ENCODE data around the gene TXNDC11.
A peak's percentile ranks its signal among the peaks of the same experiment; 100 is the strongest.

TXNDC11 gene

DNA sequence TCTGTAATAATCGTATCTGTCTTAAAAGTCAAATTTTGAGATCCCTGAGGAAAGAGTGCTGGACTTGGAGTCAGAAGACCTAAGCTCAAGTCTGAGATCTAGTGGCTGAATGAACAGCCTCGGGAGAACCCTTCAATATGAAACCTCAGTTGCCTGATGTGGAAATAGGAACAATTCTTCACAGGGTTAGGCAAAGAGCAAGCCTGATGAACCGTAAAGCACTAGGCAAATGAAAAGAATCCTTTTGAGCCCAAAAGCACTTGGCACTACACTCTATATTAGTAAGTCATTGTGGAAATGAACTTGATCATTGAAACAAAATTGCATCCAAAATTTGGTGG, 20.2 kb downstream of the TXNDC11 start:
- Mint-ChIP-seq H3K4me3 (no peak overlapping the region), H3K27ac (peak overlapping the region; percentile 80), H3K36me3 (ENCODE audit: low read depth) (peaks cover 52% of the 10 kb centered on the region), H3K4me1 (no peaks in the 10 kb centered on the region), H3K9me3 (no peaks in the 10 kb centered on the region), H3K27me3 (ENCODE audit: low read depth, poor library complexity) (peaks cover 4% of the 10 kb centered on the region)
- DNase-seq: no peak
- TF ChIP-seq, protein P1, sequence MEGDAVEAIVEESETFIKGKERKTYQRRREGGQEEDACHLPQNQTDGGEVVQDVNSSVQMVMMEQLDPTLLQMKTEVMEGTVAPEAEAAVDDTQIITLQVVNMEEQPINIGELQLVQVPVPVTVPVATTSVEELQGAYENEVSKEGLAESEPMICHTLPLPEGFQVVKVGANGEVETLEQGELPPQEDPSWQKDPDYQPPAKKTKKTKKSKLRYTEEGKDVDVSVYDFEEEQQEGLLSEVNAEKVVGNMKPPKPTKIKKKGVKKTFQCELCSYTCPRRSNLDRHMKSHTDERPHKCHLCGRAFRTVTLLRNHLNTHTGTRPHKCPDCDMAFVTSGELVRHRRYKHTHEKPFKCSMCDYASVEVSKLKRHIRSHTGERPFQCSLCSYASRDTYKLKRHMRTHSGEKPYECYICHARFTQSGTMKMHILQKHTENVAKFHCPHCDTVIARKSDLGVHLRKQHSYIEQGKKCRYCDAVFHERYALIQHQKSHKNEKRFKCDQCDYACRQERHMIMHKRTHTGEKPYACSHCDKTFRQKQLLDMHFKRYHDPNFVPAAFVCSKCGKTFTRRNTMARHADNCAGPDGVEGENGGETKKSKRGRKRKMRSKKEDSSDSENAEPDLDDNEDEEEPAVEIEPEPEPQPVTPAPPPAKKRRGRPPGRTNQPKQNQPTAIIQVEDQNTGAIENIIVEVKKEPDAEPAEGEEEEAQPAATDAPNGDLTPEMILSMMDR (IDR thresholded peaks at IDR 0.05): no peak

DNA sequence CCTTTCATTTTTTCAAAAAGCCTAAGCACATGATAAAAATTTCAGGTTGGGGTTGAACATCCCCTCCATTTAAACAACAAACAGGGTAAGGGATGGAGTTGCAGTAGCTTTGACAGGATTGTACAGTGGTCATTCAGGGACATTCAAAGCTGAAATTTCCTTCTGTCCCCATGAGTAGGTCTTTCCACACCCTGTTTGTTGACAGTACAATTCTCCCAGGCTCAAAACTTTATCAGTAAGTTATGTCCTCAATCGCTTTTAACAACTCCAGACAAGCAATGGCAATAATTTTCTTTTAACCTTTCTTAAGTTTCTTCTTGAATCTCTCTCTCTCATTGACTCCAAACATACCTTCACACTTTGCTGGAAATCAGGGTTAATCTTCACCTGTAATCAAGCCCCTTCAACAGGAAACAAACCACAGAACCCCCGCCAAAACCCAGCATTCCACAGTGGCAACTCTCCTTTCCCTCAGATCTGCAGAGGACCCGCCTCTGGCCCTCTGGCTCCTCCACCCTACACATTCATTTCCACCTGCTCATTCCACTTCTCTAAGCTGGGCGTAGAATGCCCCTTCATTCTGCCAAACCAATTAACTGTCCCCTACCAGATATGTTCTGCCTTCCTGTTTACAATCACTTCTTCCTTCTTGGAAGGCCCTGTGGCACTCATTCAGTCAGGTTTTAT, 20.7 kb downstream of the TXNDC11 start:
- TF ChIP-seq, protein P1 (IDR thresholded peaks at IDR 0.05): no peak
- no peak for DNase-seq
- Mint-ChIP-seq H3K27ac (peak overlapping the region; percentile 80), H3K9me3 (no peaks in the 10 kb centered on the region), H3K4me3 (no peak overlapping the region), H3K4me1 (no peaks in the 10 kb centered on the region), H3K27me3 (ENCODE audit: low read depth, poor library complexity) (peaks cover 4% of the 10 kb centered on the region), H3K36me3 (ENCODE audit: low read depth) (peaks cover 48% of the 10 kb centered on the region)

DNA sequence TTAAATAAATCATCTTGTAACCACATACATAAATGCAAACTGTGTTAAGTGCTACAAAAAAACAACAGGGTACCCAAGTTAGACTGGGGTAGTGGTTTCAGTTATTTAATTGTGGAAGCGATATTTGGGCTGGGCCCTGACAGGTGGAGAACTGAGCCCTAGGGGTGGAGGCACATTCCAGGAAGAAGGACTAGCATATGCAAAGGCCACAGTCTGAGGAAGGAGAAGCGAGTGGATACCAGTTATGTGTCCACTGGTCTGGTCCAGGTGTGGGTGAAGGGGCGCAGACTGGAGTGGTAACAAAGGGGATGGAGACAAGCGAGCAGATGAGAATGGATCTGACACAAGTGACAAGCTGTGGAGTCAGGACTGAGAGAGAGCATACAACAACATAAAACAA, 22.9 kb downstream of the TXNDC11 start:
- H3K4me1 Mint-ChIP-seq: no peaks in the 10 kb centered on the region
- DNase-seq: no peak
- no peaks in the 10 kb centered on the region for H3K9me3 Mint-ChIP-seq
- TF ChIP-seq, protein P1 (IDR thresholded peaks at IDR 0.05): no peak
- no peak overlapping the region for H3K4me3 Mint-ChIP-seq
- no peak overlapping the region for H3K27ac Mint-ChIP-seq
- H3K36me3 Mint-ChIP-seq (ENCODE audit: low read depth): peaks cover 46% of the 10 kb centered on the region
- peaks cover 4% of the 10 kb centered on the region for H3K27me3 Mint-ChIP-seq (ENCODE audit: low read depth, poor library complexity)

DNA sequence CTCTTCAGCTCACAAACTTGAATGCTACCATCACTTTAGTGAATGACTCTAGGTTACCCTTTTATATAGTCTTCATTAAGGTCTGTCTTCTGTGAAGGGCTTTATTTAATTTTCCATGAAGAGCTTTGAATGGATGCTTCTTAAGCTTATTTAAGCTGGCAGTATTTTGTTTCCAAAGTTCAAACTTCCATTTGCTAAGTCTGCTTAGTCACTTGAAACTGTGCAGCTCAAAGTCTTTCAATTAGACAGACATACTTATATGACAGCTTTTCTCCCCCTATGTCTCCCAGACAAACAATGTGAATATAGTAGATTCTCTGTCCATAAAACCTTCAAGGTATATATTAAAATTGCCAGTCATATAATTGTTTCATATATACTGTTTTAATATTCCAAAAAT, 23.5 kb downstream of the TXNDC11 start:
- peaks cover 45% of the 10 kb centered on the region for H3K36me3 Mint-ChIP-seq (ENCODE audit: low read depth)
- H3K4me1 Mint-ChIP-seq: no peaks in the 10 kb centered on the region
- no peak for DNase-seq
- TF ChIP-seq, protein P1 (IDR thresholded peaks at IDR 0.05): no peak
- no peaks in the 10 kb centered on the region for H3K9me3 Mint-ChIP-seq
- H3K27me3 Mint-ChIP-seq (ENCODE audit: low read depth, poor library complexity): peaks cover 4% of the 10 kb centered on the region
- no peak overlapping the region for H3K4me3 Mint-ChIP-seq
- H3K27ac Mint-ChIP-seq: no peak overlapping the region

DNA sequence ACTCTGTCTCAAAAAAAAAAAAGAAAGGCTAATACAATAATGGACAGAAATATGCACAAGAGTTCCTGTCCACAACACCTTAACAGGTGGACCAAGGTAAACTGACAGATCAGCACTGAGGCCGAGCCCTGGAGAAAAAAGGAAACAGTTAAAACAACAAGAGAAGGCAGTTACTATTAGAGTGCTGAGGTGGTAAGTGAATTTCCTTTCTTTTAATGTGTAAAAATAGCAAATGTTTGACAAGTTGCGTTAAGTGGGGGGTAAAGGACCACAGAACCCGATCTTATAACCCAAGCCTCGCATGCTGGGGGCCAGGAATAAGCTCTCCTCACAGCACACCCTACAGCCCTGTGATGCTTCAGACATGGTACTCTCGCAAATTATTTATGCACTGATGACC, 24.8 kb downstream of the TXNDC11 start:
- TF ChIP-seq, protein P1 (IDR thresholded peaks at IDR 0.05): no peak
- Mint-ChIP-seq H3K27me3 (ENCODE audit: low read depth, poor library complexity) (peaks cover 4% of the 10 kb centered on the region), H3K36me3 (ENCODE audit: low read depth) (peaks cover 43% of the 10 kb centered on the region), H3K27ac (no peak overlapping the region), H3K4me3 (no peak overlapping the region), H3K9me3 (no peaks in the 10 kb centered on the region), H3K4me1 (no peaks in the 10 kb centered on the region)
- DNase-seq: no peak

DNA sequence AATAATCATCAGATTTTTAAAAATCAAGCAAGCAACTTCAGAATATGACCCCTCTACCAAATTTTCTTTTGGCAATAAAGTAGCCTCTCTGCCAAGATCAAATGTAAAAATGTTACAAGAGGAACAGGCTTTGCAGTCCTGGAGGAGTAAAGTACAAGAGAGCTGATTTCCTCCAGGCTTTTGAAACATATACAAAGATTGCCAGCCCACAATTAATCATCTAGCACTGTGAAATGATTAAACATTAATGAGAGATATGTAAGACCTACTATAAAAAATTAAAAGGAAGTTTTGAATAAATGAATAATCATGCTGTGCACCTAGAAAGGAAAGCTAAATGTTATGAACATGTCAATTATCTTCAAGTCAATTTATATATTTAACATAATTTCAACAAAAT, 26.3 kb downstream of the TXNDC11 start:
- Mint-ChIP-seq H3K4me3 (no peak overlapping the region), H3K27ac (no peak overlapping the region), H3K9me3 (no peaks in the 10 kb centered on the region), H3K36me3 (ENCODE audit: low read depth) (peaks cover 48% of the 10 kb centered on the region), H3K27me3 (ENCODE audit: low read depth, poor library complexity) (peaks cover 4% of the 10 kb centered on the region), H3K4me1 (no peaks in the 10 kb centered on the region)
- TF ChIP-seq, protein P1 (IDR thresholded peaks at IDR 0.05): no peak
- no peak for DNase-seq

Data from nephron progenitor cell (in vitro differentiated cells).